ENCODE results near the gene TBXA2R. TPM values are rescaled to one million over a fixed set of nuclear protein-coding genes. Genes with fewer than 3 reads are reported as not detected.

The TBXA2R gene
- total RNA-seq, 4 donors from 2014 or later: 4.4 to 11.4 (median 7.2) TPM

DNA sequence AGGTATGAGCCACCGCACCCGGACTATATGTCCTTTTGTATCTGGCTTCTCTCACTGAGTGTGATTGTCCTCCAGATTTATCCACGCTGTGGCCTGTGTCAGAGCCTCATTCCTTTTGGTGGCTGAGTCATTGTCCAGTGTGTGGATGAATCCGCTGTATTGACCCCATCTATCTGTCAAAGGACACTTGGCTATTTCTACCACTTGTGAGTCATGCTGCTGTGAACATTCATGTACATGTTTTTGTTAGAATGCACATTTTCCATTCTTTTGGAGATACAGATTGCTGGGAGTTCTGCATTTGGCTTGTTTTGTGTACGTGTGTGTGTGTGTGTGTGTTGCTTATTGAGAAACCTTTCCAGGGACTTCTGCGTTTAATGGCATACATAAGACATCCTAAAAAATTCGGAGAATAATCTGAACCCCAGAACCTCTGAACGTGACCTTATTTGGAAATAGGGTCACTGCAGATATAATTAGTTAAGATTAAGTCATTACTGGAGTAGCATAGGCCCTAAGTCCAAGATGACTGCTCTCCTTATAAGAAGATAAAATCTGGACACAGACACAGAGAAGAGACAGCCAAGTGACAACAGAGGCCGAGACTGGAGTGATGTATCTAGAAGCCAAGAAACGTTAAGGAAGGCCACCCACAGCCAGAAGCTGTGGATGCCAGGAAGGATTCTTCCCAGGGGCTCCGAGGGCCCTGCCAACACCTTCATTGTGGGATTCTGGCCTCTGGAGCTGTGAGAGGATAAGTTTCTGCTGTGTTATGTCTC lies 26.3 kb downstream of the TBXA2R start:
- Histone ChIP-seq H3K27ac (peak overlapping the region in 3 of 4 donors; percentile 45 to 73 (median 68)), H3K27me3 (peaks cover 0 to 12% of the 10 kb centered on the region in 2 donors), H3K4me1 (peaks cover 0 to 33% (median 11%) of the 10 kb centered on the region in 4 donors), H3K4me3 (no peak overlapping the region), H3K36me3 (peaks cover 0 to 20% (median 0%) of the 10 kb centered on the region in 3 donors), H3K9me3 (no peaks in the 10 kb centered on the region)
- 30 to 35% methylated on average over 11 of the region's 11 CpGs for WGBS, 2 donors
- DNase-seq (ENCODE audit: low spot score in 2 of 2): no peak
- peak in 1 of 2 donors; percentile 14 for TF ChIP-seq EP300 (IDR thresholded peaks at IDR 0.05)
- no peak for TF ChIP-seq POLR2A (IDR thresholded peaks at IDR 0.05)
- TF ChIP-seq, protein P1, sequence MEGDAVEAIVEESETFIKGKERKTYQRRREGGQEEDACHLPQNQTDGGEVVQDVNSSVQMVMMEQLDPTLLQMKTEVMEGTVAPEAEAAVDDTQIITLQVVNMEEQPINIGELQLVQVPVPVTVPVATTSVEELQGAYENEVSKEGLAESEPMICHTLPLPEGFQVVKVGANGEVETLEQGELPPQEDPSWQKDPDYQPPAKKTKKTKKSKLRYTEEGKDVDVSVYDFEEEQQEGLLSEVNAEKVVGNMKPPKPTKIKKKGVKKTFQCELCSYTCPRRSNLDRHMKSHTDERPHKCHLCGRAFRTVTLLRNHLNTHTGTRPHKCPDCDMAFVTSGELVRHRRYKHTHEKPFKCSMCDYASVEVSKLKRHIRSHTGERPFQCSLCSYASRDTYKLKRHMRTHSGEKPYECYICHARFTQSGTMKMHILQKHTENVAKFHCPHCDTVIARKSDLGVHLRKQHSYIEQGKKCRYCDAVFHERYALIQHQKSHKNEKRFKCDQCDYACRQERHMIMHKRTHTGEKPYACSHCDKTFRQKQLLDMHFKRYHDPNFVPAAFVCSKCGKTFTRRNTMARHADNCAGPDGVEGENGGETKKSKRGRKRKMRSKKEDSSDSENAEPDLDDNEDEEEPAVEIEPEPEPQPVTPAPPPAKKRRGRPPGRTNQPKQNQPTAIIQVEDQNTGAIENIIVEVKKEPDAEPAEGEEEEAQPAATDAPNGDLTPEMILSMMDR (IDR thresholded peaks at IDR 0.05): no peak

DNA sequence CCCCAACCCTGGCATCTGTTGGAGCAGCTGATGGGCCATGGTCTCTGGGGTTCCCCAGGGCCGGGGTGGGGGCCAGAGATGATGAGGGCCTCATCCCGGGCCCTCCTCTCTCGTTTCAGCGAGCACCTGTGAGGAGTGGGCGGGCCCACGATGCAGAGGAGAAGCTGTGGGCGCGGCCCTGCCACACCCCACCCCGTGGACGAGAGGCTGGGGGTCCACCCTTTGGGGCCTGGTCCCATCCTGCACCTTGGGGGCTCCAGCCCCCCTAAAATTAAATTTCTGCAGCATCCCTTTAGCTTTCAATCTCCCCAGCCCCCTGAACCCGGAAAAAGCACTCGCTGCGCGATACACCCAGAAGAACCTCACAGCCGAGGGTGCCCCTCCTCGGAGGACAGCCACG lies 28.3 kb downstream of the TBXA2R start:
- H3K4me1 ChIP-seq: peaks cover 0 to 50% (median 17%) of the 10 kb centered on the region in 4 donors
- WGBS, 2 donors: 70 to 81% methylated on average over 11 to 17 of the region's 17 CpGs
- DNase-seq (ENCODE audit: low spot score in 2 of 2): no peak
- H3K27ac ChIP-seq: peak overlapping the region in 1 of 4 donors; percentile 50
- peaks cover 0 to 33% (median 2%) of the 10 kb centered on the region in 3 donors for H3K36me3 ChIP-seq
- H3K4me3 ChIP-seq: no peak overlapping the region
- no peak for TF ChIP-seq POLR2A (IDR thresholded peaks at IDR 0.05)
- TF ChIP-seq EP300 (IDR thresholded peaks at IDR 0.05): no peak
- TF ChIP-seq, protein P1 (IDR thresholded peaks at IDR 0.05): no peak
- no peaks in the 10 kb centered on the region for H3K9me3 ChIP-seq
- H3K27me3 ChIP-seq: no peaks in the 10 kb centered on the region

DNA sequence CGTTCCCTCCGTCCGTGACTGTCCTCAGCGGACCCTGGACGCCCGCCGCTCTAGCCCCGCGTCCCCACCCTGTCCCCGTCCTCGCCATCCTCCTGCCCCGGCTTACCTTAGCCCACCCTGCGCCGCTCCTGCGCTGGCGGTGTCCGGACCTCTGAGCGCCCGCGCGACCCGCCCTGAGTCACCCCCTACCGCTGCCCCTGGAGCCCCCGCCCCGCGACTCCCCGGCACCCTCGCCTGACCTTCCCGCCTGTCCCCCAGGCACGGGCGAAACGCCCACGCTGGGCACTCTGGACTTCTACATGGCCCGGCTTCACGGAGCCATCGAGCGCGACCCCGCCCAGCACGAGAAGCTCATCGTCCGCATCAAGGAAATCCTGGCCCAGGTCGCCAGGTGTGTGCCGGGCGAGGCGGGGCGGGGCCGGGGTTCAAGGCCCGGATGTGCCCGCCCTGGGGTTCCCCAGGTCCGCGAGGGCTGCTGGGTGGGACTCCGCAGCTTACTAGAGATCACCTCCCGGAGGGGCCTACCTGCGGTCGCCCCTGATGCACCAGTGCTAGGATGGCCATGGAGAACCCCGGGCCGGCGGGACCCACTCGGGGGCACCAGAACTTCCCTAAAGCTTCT lies 28.8 kb downstream of the TBXA2R start:
- peaks cover 0 to 54% (median 17%) of the 10 kb centered on the region in 4 donors for H3K4me1 ChIP-seq
- H3K9me3 ChIP-seq: no peaks in the 10 kb centered on the region
- peaks cover 0 to 33% (median 2%) of the 10 kb centered on the region in 3 donors for H3K36me3 ChIP-seq
- TF ChIP-seq POLR2A (IDR thresholded peaks at IDR 0.05): no peak
- TF ChIP-seq, protein P1 (IDR thresholded peaks at IDR 0.05): no peak
- no peak for TF ChIP-seq EP300 (IDR thresholded peaks at IDR 0.05)
- H3K4me3 ChIP-seq: no peak overlapping the region
- WGBS, 2 donors: 82 to 87% methylated on average over 50 to 52 of the region's 60 CpGs
- peak overlapping the region in 2 of 4 donors; percentile 80 to 82 for H3K27ac ChIP-seq
- DNase-seq (ENCODE audit: low spot score in 2 of 2): no peak
- H3K27me3 ChIP-seq: no peaks in the 10 kb centered on the region

- Histone ChIP-seq H3K9me3 (no peaks in the 10 kb centered on the region), H3K36me3 (peaks cover 0 to 33% (median 2%) of the 10 kb centered on the region in 3 donors), H3K4me1 (peaks cover 0 to 58% (median 17%) of the 10 kb centered on the region in 4 donors), H3K27me3 (no peaks in the 10 kb centered on the region), H3K4me3 (peak overlapping the region in 3 of 4 donors; percentile 10 to 40 (median 26)), H3K27ac (peak overlapping the region in 3 of 4 donors; percentile 57 to 82 (median 80))
- TF ChIP-seq EP300 (IDR thresholded peaks at IDR 0.05) (peak in 1 of 2 donors; percentile 34), POLR2A (IDR thresholded peaks at IDR 0.05) (peak in 1 of 2 donors; percentile 29)
- TF ChIP-seq, protein P1 (IDR thresholded peaks at IDR 0.05): no peak
- WGBS, 2 donors: 42% methylated on average over 72 to 75 of the region's 78 CpGs
- DNase-seq (ENCODE audit: low spot score in 2 of 2): no peak
Measured at GRCh38 chr19:3576696-3577443, 29.8 kb downstream of the TBXA2R start.
